Activated T-cell treated with anti-CD3 and anti-CD28 coated beads, Interleukin-2, amount 50 U/mL, for 1 hour (primary cell): ENCODE measurements around the gene KRTAP9-9.
"Not testable (repeated sequence)": the region's sequence is repeated elsewhere in the genome, so short reads cannot be mapped to it uniquely, and the experiment has no call there.

Experiments used
- DNase-seq: peaks from one replicate; pipeline ENCODE4 v3.0.0-alpha.2; 2020

Gene KRTAP9-9

GRCh38 chr17:41267711-41268110 is 12.5 kb downstream of the KRTAP9-9 start:
- no peak for DNase-seq

GRCh38 chr17:41271323-41271722 is 16.1 kb downstream of the KRTAP9-9 start:
- DNase-seq: not testable (repeated sequence)

- no peak for DNase-seq
Measured at GRCh38 chr17:41271858-41272257, 16.7 kb downstream of the KRTAP9-9 start.

GRCh38 chr17:41275648-41276190 is 20.5 kb downstream of the KRTAP9-9 start, which contains the start of gene KRTAP9-7:
TSS of gene KRTAP9-7 (plus strand) at chr17:41275698. CDS start at chr17:41275698, 0 bp downstream.
- not testable (repeated sequence) for DNase-seq

- no peak for DNase-seq
Measured at GRCh38 chr17:41278176-41278955, 23.2 kb downstream of the KRTAP9-9 start.

GRCh38 chr17:41284043-41284442 is 28.9 kb downstream of the KRTAP9-9 start:
- no peak for DNase-seq

GRCh38 chr17:41284546-41284945 is 29.4 kb downstream of the KRTAP9-9 start:
- no peak for DNase-seq

GRCh38 chr17:41287050-41287449 is 31.9 kb downstream of the KRTAP9-9 start:
- no peak for DNase-seq

GRCh38 chr17:41294016-41294415 is 38.8 kb downstream of the KRTAP9-9 start:
- DNase-seq: no peak

- no peak for DNase-seq
Measured at GRCh38 chr17:41296846-41297245, 41.7 kb downstream of the KRTAP9-9 start.

- DNase-seq: no peak
Measured at GRCh38 chr17:41298458-41299135, 43.4 kb downstream of the KRTAP9-9 start.

GRCh38 chr17:41301204-41301790 is 46.1 kb downstream of the KRTAP9-9 start:
- no peak for DNase-seq

- DNase-seq: no peak
Measured at GRCh38 chr17:41301916-41302901, 47.0 kb downstream of the KRTAP9-9 start, which contains the start of gene KRTAP29-1. TSS of gene KRTAP29-1 (minus strand) at chr17:41302851. CDS start at chr17:41302851, 0 bp downstream.

GRCh38 chr17:41302981-41303380 is 47.8 kb downstream of the KRTAP9-9 start:
- no peak for DNase-seq

GRCh38 chr17:41304091-41304490 is 48.9 kb downstream of the KRTAP9-9 start:
- DNase-seq: no peak
